ENCODE results near the gene MRPL51.

GRCh38 chr12:6472491-6472890, 20.6 kb downstream of the MRPL51 start:
- TF ChIP-seq POLR2AphosphoS5 (IDR thresholded peaks at IDR 0.05; ENCODE audit: low read depth, low read length) (no peak), RBBP5 (IDR thresholded peaks at IDR 0.05; ENCODE audit: borderline replicate concordance, low read depth, low read length) (no peak), MAFK (IDR thresholded peaks at IDR 0.05; ENCODE audit: low read depth, low read length) (no peak), EP300 (IDR thresholded peaks at IDR 0.05; ENCODE audit: borderline replicate concordance in 1 of 2, low read depth in 2 of 2, low read length in 2 of 2) (no peak)

Measured in H1 (cell line).